Chondrocyte (in vitro differentiated cells): ENCODE results near the gene FREM2. TPM values are rescaled to one million over a fixed set of nuclear protein-coding genes. Genes with fewer than 3 reads are reported as not detected.

Source experiments
- DNase-seq: peaks from one replicate; pipeline ENCODE4 v3.0.0; 2021; ENCODE audit warnings: mixed read lengths, low spot score
- H3K27ac Mint-ChIP-seq: one replicate; pipeline ENCODE4 v1.8.0; 2021; ENCODE audit warnings: mild to moderate bottlenecking, moderate library complexity, mixed read lengths; ENCODE audit not compliant: unreplicated experiment
- H3K27me3 Mint-ChIP-seq: 2 replicates; pipeline ENCODE4 v1.8.0; 2021; ENCODE audit warnings: low read depth, mixed read lengths
- H3K36me3 Mint-ChIP-seq: 2 replicates; pipeline ENCODE4 v1.8.0; 2021; ENCODE audit warnings: low read depth, mixed read lengths
- H3K4me1 Mint-ChIP-seq: 2 replicates; pipeline ENCODE4 v1.8.0; 2021; ENCODE audit warnings: low read depth, mild to moderate bottlenecking, mixed read lengths
- H3K4me3 Mint-ChIP-seq: one replicate; pipeline ENCODE4 v1.8.0; 2021; ENCODE audit warnings: mild to moderate bottlenecking, moderate library complexity, mixed read lengths; ENCODE audit not compliant: unreplicated experiment
- H3K9me3 Mint-ChIP-seq: 2 replicates; pipeline ENCODE4 v1.8.0; 2021; ENCODE audit warnings: low read depth, mixed read lengths
- CTCF ChIP-seq: fragments of 200-600 bp; sonication (generic); IDR thresholded peaks from 2 replicates; pipeline ENCODE4 v1.5.0; 2021; ENCODE audit warnings: antibody characterized with exemption, mild to moderate bottlenecking, moderate library complexity
- total RNA-seq: library from RNA; stranded (reverse); gene quantifications from 3 replicates; pipeline ENCODE4 v1.2.1, GENCODE V29; 2021

Gene FREM2
- total RNA-seq, 1 donor from 2014 or later, result 0.07 TPM

- no peaks in the 10 kb centered on the region for H3K27me3 Mint-ChIP-seq
These were observed 132.7 kb downstream of the FREM2 start for GRCh38 chr13:38819596-38819995.

GRCh38 chr13:38821770-38822551, 135.1 kb downstream of the FREM2 start:
- DNase-seq, result no peak
- H3K27me3 Mint-ChIP-seq, result no peaks in the 10 kb centered on the region
- no peak for TF ChIP-seq CTCF
- H3K4me1 Mint-ChIP-seq, result no peaks in the 10 kb centered on the region
- no peaks in the 10 kb centered on the region for H3K36me3 Mint-ChIP-seq
- peaks cover 3% of the 10 kb centered on the region for H3K9me3 Mint-ChIP-seq
- no peak overlapping the region for H3K4me3 Mint-ChIP-seq
- no peak overlapping the region for H3K27ac Mint-ChIP-seq

More at GRCh38 chr13:38819596-38819995, 132.7 kb downstream of the FREM2 start:
- H3K4me1 Mint-ChIP-seq, result no peaks in the 10 kb centered on the region
- no peak for DNase-seq
- H3K27ac Mint-ChIP-seq, result no peak overlapping the region
- no peak overlapping the region for H3K4me3 Mint-ChIP-seq
- H3K36me3 Mint-ChIP-seq, result no peaks in the 10 kb centered on the region
- peaks cover 3% of the 10 kb centered on the region for H3K9me3 Mint-ChIP-seq
- TF ChIP-seq CTCF, result no peak

GRCh38 chr13:38824342-38824741, 137.5 kb downstream of the FREM2 start:
- Mint-ChIP-seq H3K9me3 (no peaks in the 10 kb centered on the region), H3K27me3 (no peaks in the 10 kb centered on the region), H3K4me1 (no peaks in the 10 kb centered on the region), H3K27ac (no peak overlapping the region), H3K36me3 (no peaks in the 10 kb centered on the region), H3K4me3 (no peak overlapping the region)
- no peak for TF ChIP-seq CTCF
- no peak for DNase-seq

GRCh38 chr13:38826182-38826813, 139.4 kb downstream of the FREM2 start:
- H3K36me3 Mint-ChIP-seq, result no peaks in the 10 kb centered on the region
- TF ChIP-seq CTCF, result no peak
- DNase-seq, result no peak
- H3K27me3 Mint-ChIP-seq, result no peaks in the 10 kb centered on the region
- H3K9me3 Mint-ChIP-seq, result no peaks in the 10 kb centered on the region
- no peak overlapping the region for H3K4me3 Mint-ChIP-seq
- H3K27ac Mint-ChIP-seq, result no peak overlapping the region
- H3K4me1 Mint-ChIP-seq, result no peaks in the 10 kb centered on the region

GRCh38 chr13:38830442-38831045, 143.7 kb downstream of the FREM2 start:
- Mint-ChIP-seq H3K36me3 (no peaks in the 10 kb centered on the region), H3K4me3 (no peak overlapping the region), H3K27ac (no peak overlapping the region), H3K27me3 (no peaks in the 10 kb centered on the region), H3K4me1 (no peaks in the 10 kb centered on the region), H3K9me3 (peaks cover 3% of the 10 kb centered on the region)
- no peak for DNase-seq
- no peak for TF ChIP-seq CTCF
